Measurements from ENCODE around the gene FTL.

- no peak for TF ChIP-seq CTCF (IDR thresholded peaks at IDR 0.05)
- TF ChIP-seq POLR2A (IDR thresholded peaks at IDR 0.05): no peak
- no peak for TF ChIP-seq POLR2AphosphoS5 (IDR thresholded peaks at IDR 0.05)
- TF ChIP-seq EP300 (IDR thresholded peaks at IDR 0.05): no peak
Observed at GRCh38 chr19:48985711-48986110, 20.6 kb downstream of the FTL start.
